Uterus (tissue), 4 donors: ENCODE measurements around the gene UTP11. TPM values are rescaled to one million over a fixed set of nuclear protein-coding genes. Genes with fewer than 3 reads are reported as not detected.

Experiments used
- DNase-seq, 2 donors: peaks; one replicate each; pipeline ENCODE4 v3.0.0-alpha.2; 2019 to 2020
- H3K27ac ChIP-seq, 2 donors: fragments of 200-600 bp; sonication (generic); 1 replicate in 1 of 2; 2 replicates in 1 of 2; pipeline ENCODE4 v1.5.1; 2016 to 2018
- H3K27me3 ChIP-seq, 2 donors: fragments of 200-600 bp; sonication (generic); one replicate each; pipeline ENCODE4 v1.5.1; 2018 to 2019; ENCODE audit warnings: control low read depth in 1 of 2
- H3K36me3 ChIP-seq, 2 donors: fragments of 200-600 bp; sonication (generic); one replicate each; pipeline ENCODE4 v1.5.1; 2019; ENCODE audit warnings: control low read depth in 1 of 2
- H3K4me1 ChIP-seq, 2 donors: fragments of 200-600 bp; sonication (generic); one replicate each; pipeline ENCODE4 v1.5.1; 2018 to 2019; ENCODE audit warnings: control low read depth in 1 of 2
- H3K4me3 ChIP-seq, 2 donors: fragments of 200-600 bp; sonication (generic); 1 replicate in 1 of 2; 2 replicates in 1 of 2; pipeline ENCODE4 v1.5.1; 2018 to 2019; ENCODE audit warnings: mild to moderate bottlenecking in 1 of 2
- H3K9me3 ChIP-seq, 2 donors: fragments of 200-600 bp; sonication (generic); one replicate each; pipeline ENCODE4 v1.5.1; 2019; ENCODE audit warnings: control low read depth in 1 of 2
- CTCF ChIP-seq, 4 experiments: fragments of 200-600 bp in 2 of 4; fragments of 450-650 bp in 2 of 4; sonication (generic) in 2 of 4; IDR thresholded peaks; one replicate each; pipeline ENCODE4 v1.5.1; 2016 to 2019; ENCODE audit warnings: antibody characterized with exemption in 4 of 4, mild to moderate bottlenecking in 2 of 4, moderate library complexity in 1 of 4
- POLR2A ChIP-seq, 2 donors: fragments of 450-650 bp; IDR thresholded peaks; one replicate each; pipeline ENCODE4 v1.6.1; 2016; ENCODE audit warnings: antibody characterized with exemption in 2 of 2, mild to moderate bottlenecking in 1 of 2, moderate library complexity in 1 of 2
- intact Hi-C: fragments of 100-400 bp; cut with DNase I; formaldehyde crosslinking; loops from one replicate; pipeline ENCODE4 v1.15.1; 2023; ENCODE audit warnings: low total_unique reads
- total RNA-seq, 4 donors: library from RNA; depleted of rRNA in 3 of 4; stranded (reverse); fragments of >200 nt in 3 of 4; gene quantifications; one replicate each; pipeline versions ENCODE4 v1.1.0 to v1.2.4, GENCODE V29; 2014 to 2023
- donor health status: DM: yes; HTN: yes; CAD: no.

UTP11 gene
- total RNA-seq, 4 donors from 2014 or later: 8.2 to 60.3 (median 36.9) TPM

GRCh38 chr1:38028671-38029070 lies 16.1 kb downstream of the UTP11 start:
- DNase-seq: no peak
- Histone ChIP-seq H3K4me3 (no peak overlapping the region), H3K9me3 (no peaks in the 10 kb centered on the region), H3K4me1 (peaks cover 0 to 15% of the 10 kb centered on the region in 2 donors), H3K27me3 (no peaks in the 10 kb centered on the region), H3K36me3 (no peaks in the 10 kb centered on the region), H3K27ac (peak overlapping the region in 1 of 2 donors; percentile 78)
- no peak for TF ChIP-seq CTCF (IDR thresholded peaks at IDR 0.05)
- TF ChIP-seq POLR2A (IDR thresholded peaks at IDR 0.05): no peak
- intact Hi-C loops: no loop called here

- no peaks in the 10 kb centered on the region for H3K27me3 ChIP-seq
- H3K9me3 ChIP-seq: no peaks in the 10 kb centered on the region
- TF ChIP-seq CTCF (IDR thresholded peaks at IDR 0.05) (peak in 1 of 4 experiments; percentile 20), POLR2A (IDR thresholded peaks at IDR 0.05) (no peak)
- DNase-seq: peak; percentile 47 to 48
- H3K4me3 ChIP-seq: no peak overlapping the region
- H3K36me3 ChIP-seq: no peaks in the 10 kb centered on the region
- peak overlapping the region; percentile 52 to 78 for H3K27ac ChIP-seq
- intact Hi-C loops: no loop called here
- H3K4me1 ChIP-seq: peaks cover 0 to 15% of the 10 kb centered on the region in 2 donors
Observed at GRCh38 chr1:38029081-38029681, 16.6 kb downstream of the UTP11 start.

- Histone ChIP-seq H3K27me3 (no peaks in the 10 kb centered on the region), H3K27ac (peak overlapping the region; percentile 52 to 78), H3K4me1 (peaks cover 0 to 15% of the 10 kb centered on the region in 2 donors), H3K4me3 (no peak overlapping the region), H3K9me3 (no peaks in the 10 kb centered on the region), H3K36me3 (no peaks in the 10 kb centered on the region)
- peak; percentile 42 to 59 for DNase-seq
- intact Hi-C loops: no loop called here
- no peak for TF ChIP-seq CTCF (IDR thresholded peaks at IDR 0.05)
- TF ChIP-seq POLR2A (IDR thresholded peaks at IDR 0.05): no peak
Observed at GRCh38 chr1:38029685-38030511, 17.4 kb downstream of the UTP11 start.

- no peak for TF ChIP-seq CTCF (IDR thresholded peaks at IDR 0.05)
- TF ChIP-seq POLR2A (IDR thresholded peaks at IDR 0.05): no peak
- Histone ChIP-seq H3K27ac (peak overlapping the region; percentile 52 to 78), H3K27me3 (no peaks in the 10 kb centered on the region), H3K36me3 (no peaks in the 10 kb centered on the region), H3K4me3 (no peak overlapping the region), H3K9me3 (no peaks in the 10 kb centered on the region), H3K4me1 (peaks cover 0 to 15% of the 10 kb centered on the region in 2 donors)
- no peak for DNase-seq
- intact Hi-C loops: no loop called here
Observed at GRCh38 chr1:38030596-38031512, 18.3 kb downstream of the UTP11 start.
